Nephron (organoid): ENCODE results near the gene GRPEL1.

ENCODE experiments used
- H3K27ac Mint-ChIP-seq, 3 experiments: 2 replicates each; pipeline ENCODE4 v1.8.0; 2020; ENCODE audit warnings: mixed read lengths in 3 of 3, mild to moderate bottlenecking in 2 of 3, moderate library complexity in 1 of 3
- H3K27me3 Mint-ChIP-seq: 2 replicates; pipeline ENCODE4 v1.8.0; 2021; ENCODE audit warnings: low read depth, mild to moderate bottlenecking, moderate library complexity, mixed read lengths
- H3K36me3 Mint-ChIP-seq: 2 replicates; pipeline ENCODE4 v1.8.0; 2020; ENCODE audit warnings: low read depth, mixed read lengths
- H3K4me1 Mint-ChIP-seq: 2 replicates; pipeline ENCODE4 v1.8.0; 2020; ENCODE audit warnings: mixed read lengths
- H3K4me3 Mint-ChIP-seq, 3 experiments: 2 replicates each; pipeline ENCODE4 v1.8.0; 2020; ENCODE audit warnings: mild to moderate bottlenecking in 3 of 3, mixed read lengths in 3 of 3, moderate library complexity in 2 of 3
- H3K9me3 Mint-ChIP-seq: 2 replicates; pipeline ENCODE4 v1.8.0; 2020; ENCODE audit warnings: mixed read lengths
- CTCF ChIP-seq, 3 experiments: fragments of 200-600 bp; sonication (generic); IDR thresholded peaks; one replicate each; pipeline ENCODE4 v1.5.0; 2021; ENCODE audit warnings: antibody characterized with exemption in 3 of 3; ENCODE audit not compliant: unreplicated experiment in 3 of 3

The GRPEL1 gene

GRCh38 chr4:7015383-7016035 lies 52.4 kb downstream of the GRPEL1 start:
- peaks cover 50% of the 10 kb centered on the region for H3K36me3 Mint-ChIP-seq
- H3K4me3 Mint-ChIP-seq: no peak overlapping the region
- H3K9me3 Mint-ChIP-seq: no peaks in the 10 kb centered on the region
- TF ChIP-seq CTCF (IDR thresholded peaks at IDR 0.05; ENCODE audit: unreplicated experiment in 3 of 3): no peak
- peaks cover 3% of the 10 kb centered on the region for H3K27me3 Mint-ChIP-seq
- no peak overlapping the region for H3K27ac Mint-ChIP-seq
- H3K4me1 Mint-ChIP-seq: no peaks in the 10 kb centered on the region

GRCh38 chr4:7014815-7015214 lies 53.0 kb downstream of the GRPEL1 start:
- peaks cover 56% of the 10 kb centered on the region for H3K36me3 Mint-ChIP-seq
- H3K27ac Mint-ChIP-seq: no peak overlapping the region
- H3K27me3 Mint-ChIP-seq: peaks cover 3% of the 10 kb centered on the region
- no peak overlapping the region for H3K4me3 Mint-ChIP-seq
- peaks cover 2% of the 10 kb centered on the region for H3K4me1 Mint-ChIP-seq
- TF ChIP-seq CTCF (IDR thresholded peaks at IDR 0.05; ENCODE audit: unreplicated experiment in 3 of 3): no peak
- no peaks in the 10 kb centered on the region for H3K9me3 Mint-ChIP-seq

GRCh38 chr4:7013175-7013574 lies 54.7 kb downstream of the GRPEL1 start:
- Mint-ChIP-seq H3K27ac (peak overlapping the region in 2 of 3 experiments; percentile 48 to 93), H3K4me1 (peaks cover 10% of the 10 kb centered on the region), H3K27me3 (no peaks in the 10 kb centered on the region), H3K36me3 (peaks cover 61% of the 10 kb centered on the region), H3K9me3 (no peaks in the 10 kb centered on the region), H3K4me3 (peak overlapping the region in 1 of 3 experiments; percentile 21)
- TF ChIP-seq CTCF (IDR thresholded peaks at IDR 0.05; ENCODE audit: unreplicated experiment in 3 of 3): no peak

- no peak overlapping the region for H3K4me3 Mint-ChIP-seq
Measured at GRCh38 chr4:7009564-7009963, 58.3 kb downstream of the GRPEL1 start.

More at GRCh38 chr4:7009564-7009963, 58.3 kb downstream of the GRPEL1 start:
- Mint-ChIP-seq H3K9me3 (no peaks in the 10 kb centered on the region), H3K36me3 (peaks cover 58% of the 10 kb centered on the region), H3K4me1 (peaks cover 15% of the 10 kb centered on the region), H3K27me3 (no peaks in the 10 kb centered on the region), H3K27ac (no peak overlapping the region)
- TF ChIP-seq CTCF (IDR thresholded peaks at IDR 0.05; ENCODE audit: unreplicated experiment in 3 of 3): no peak
